Measurements from ENCODE around the gene KIAA0408.

DNA sequence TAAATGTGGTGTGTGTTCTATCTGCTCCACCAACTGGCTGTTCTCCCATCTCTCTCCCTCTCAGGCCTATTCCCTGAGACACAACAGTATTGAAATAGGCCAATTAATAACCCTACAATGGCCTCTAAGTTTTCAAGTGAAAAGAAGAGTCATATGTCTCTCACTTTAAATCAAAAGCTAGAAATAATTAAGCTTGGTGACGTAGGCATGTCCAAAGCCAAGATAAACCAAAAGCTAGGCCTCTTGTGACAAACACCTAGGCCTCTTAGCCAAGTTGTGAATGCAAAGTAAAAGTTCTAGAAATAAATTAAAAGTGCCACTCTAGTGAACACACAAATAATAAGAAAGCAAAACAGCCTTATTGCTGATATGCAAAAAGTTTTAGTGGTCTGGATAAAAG lies 30.1 kb upstream of the KIAA0408 start:
- TF ChIP-seq, protein P1, sequence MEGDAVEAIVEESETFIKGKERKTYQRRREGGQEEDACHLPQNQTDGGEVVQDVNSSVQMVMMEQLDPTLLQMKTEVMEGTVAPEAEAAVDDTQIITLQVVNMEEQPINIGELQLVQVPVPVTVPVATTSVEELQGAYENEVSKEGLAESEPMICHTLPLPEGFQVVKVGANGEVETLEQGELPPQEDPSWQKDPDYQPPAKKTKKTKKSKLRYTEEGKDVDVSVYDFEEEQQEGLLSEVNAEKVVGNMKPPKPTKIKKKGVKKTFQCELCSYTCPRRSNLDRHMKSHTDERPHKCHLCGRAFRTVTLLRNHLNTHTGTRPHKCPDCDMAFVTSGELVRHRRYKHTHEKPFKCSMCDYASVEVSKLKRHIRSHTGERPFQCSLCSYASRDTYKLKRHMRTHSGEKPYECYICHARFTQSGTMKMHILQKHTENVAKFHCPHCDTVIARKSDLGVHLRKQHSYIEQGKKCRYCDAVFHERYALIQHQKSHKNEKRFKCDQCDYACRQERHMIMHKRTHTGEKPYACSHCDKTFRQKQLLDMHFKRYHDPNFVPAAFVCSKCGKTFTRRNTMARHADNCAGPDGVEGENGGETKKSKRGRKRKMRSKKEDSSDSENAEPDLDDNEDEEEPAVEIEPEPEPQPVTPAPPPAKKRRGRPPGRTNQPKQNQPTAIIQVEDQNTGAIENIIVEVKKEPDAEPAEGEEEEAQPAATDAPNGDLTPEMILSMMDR (tag by site-specific recombination; IDR thresholded peaks at IDR 0.05) = no peak
- TF ChIP-seq HOXD13 (CRISPR knock-in tag; IDR thresholded peaks at IDR 0.05; ENCODE audit: borderline replicate concordance) = no peak
- no peak for TF ChIP-seq ZNF274 (IDR thresholded peaks at IDR 0.05; ENCODE audit: low read length)
- no peak for TF ChIP-seq ZNF274 (tag by site-specific recombination; IDR thresholded peaks at IDR 0.05; ENCODE audit: borderline replicate concordance)
- no peak for TF ChIP-seq SP7 (tag by site-specific recombination; IDR thresholded peaks at IDR 0.05)
- TF ChIP-seq, protein P2, sequence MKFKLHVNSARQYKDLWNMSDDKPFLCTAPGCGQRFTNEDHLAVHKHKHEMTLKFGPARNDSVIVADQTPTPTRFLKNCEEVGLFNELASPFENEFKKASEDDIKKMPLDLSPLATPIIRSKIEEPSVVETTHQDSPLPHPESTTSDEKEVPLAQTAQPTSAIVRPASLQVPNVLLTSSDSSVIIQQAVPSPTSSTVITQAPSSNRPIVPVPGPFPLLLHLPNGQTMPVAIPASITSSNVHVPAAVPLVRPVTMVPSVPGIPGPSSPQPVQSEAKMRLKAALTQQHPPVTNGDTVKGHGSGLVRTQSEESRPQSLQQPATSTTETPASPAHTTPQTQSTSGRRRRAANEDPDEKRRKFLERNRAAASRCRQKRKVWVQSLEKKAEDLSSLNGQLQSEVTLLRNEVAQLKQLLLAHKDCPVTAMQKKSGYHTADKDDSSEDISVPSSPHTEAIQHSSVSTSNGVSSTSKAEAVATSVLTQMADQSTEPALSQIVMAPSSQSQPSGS (tag by site-specific recombination; IDR thresholded peaks at IDR 0.05; ENCODE audit: low read depth) = no peak
- TF ChIP-seq WT1 (tag by site-specific recombination; IDR thresholded peaks at IDR 0.05) = no peak
- no peak for TF ChIP-seq ZSCAN30 (tag by site-specific recombination; IDR thresholded peaks at IDR 0.05)
- TF ChIP-seq ZNF292 (tag by site-specific recombination; IDR thresholded peaks at IDR 0.05; ENCODE audit: borderline replicate concordance, low read depth) = no peak
- TF ChIP-seq ZNF404 (tag by site-specific recombination; IDR thresholded peaks at IDR 0.05) = no peak
- no peak for TF ChIP-seq ZNF521 (tag by site-specific recombination; IDR thresholded peaks at IDR 0.05)
- no peak for TF ChIP-seq ZNF121 (tag by site-specific recombination; IDR thresholded peaks at IDR 0.05)
- no peak for TF ChIP-seq ZNF23 (tag by site-specific recombination; IDR thresholded peaks at IDR 0.05; ENCODE audit: borderline replicate concordance)
- TF ChIP-seq KLF9 (tag by site-specific recombination; IDR thresholded peaks at IDR 0.05; ENCODE audit: low read depth) = no peak
